GM18526 (cell line): Measurements from ENCODE around the gene ANKRD13D.

Experiments
- POLR2A ChIP-seq: IDR thresholded peaks from 3 replicates; pipeline ENCODE4 v1.6.1; 2011; ENCODE audit not compliant: insufficient read length; ENCODE audit errors: extremely low read depth

The ANKRD13D gene

GRCh38 chr11:67332081-67332691 is 43.1 kb downstream of the ANKRD13D start:
- no peak for TF ChIP-seq POLR2A

- TF ChIP-seq POLR2A: no peak
These were observed 48.2 kb downstream of the ANKRD13D start for GRCh38 chr11:67337257-67337656.

- TF ChIP-seq POLR2A: no peak
These were observed 55.2 kb downstream of the ANKRD13D start for GRCh38 chr11:67344264-67344663.

GRCh38 chr11:67345247-67345919 is 56.3 kb downstream of the ANKRD13D start:
- no peak for TF ChIP-seq POLR2A

- no peak for TF ChIP-seq POLR2A
These were observed 57.1 kb downstream of the ANKRD13D start for GRCh38 chr11:67345920-67346819.

- TF ChIP-seq POLR2A: no peak
These were observed 59.1 kb downstream of the ANKRD13D start for GRCh38 chr11:67347964-67348749.

GRCh38 chr11:67349036-67349435 is 59.9 kb downstream of the ANKRD13D start:
- TF ChIP-seq POLR2A: no peak

- TF ChIP-seq POLR2A: no peak
These were observed 60.4 kb downstream of the ANKRD13D start for GRCh38 chr11:67349457-67349856.

GRCh38 chr11:67349928-67350465 is 60.9 kb downstream of the ANKRD13D start:
- TF ChIP-seq POLR2A: no peak

- no peak for TF ChIP-seq POLR2A
These were observed 62.3 kb downstream of the ANKRD13D start for GRCh38 chr11:67351275-67352005.
